PFSK-1 (cell line): ENCODE data around the gene PROSER2.

Experiments
- FOXP2 ChIP-seq: optimal IDR thresholded peaks from 2 replicates; pipeline ENCODE3; 2011; ENCODE audit warnings: borderline replicate concordance, control low read depth, inconsistent platforms; ENCODE audit not compliant: insufficient read depth; ENCODE audit errors: extremely low read length, extremely low read depth
- POLR2AphosphoS5 ChIP-seq: IDR thresholded peaks from 2 replicates; pipeline ENCODE4 v1.6.1; 2012; ENCODE audit warnings: low read depth, mild to moderate bottlenecking, control low read depth, low read length, moderate library complexity
- REST ChIP-seq, 2 experiments: IDR thresholded peaks; 2 replicates each; pipeline versions ENCODE4 v1.6.1 to v1.8.0; 2011 to 2012; ENCODE audit warnings: low read depth in 2 of 2, low read length in 2 of 2, control low read depth in 1 of 2, inconsistent platforms in 1 of 2, mild to moderate bottlenecking in 1 of 2, moderate library complexity in 1 of 2; ENCODE audit not compliant: insufficient read depth in 1 of 2
- SIN3A ChIP-seq: IDR thresholded peaks from 2 replicates; pipeline ENCODE4 v1.6.1; 2012; ENCODE audit warnings: mild to moderate bottlenecking, low read length, moderate library complexity, borderline replicate concordance; ENCODE audit not compliant: insufficient read depth
- TAF1 ChIP-seq: IDR thresholded peaks from 2 replicates; pipeline ENCODE4 v1.6.1; 2012; ENCODE audit warnings: low read length, control low read depth, borderline replicate concordance; ENCODE audit not compliant: insufficient read depth

DNA sequence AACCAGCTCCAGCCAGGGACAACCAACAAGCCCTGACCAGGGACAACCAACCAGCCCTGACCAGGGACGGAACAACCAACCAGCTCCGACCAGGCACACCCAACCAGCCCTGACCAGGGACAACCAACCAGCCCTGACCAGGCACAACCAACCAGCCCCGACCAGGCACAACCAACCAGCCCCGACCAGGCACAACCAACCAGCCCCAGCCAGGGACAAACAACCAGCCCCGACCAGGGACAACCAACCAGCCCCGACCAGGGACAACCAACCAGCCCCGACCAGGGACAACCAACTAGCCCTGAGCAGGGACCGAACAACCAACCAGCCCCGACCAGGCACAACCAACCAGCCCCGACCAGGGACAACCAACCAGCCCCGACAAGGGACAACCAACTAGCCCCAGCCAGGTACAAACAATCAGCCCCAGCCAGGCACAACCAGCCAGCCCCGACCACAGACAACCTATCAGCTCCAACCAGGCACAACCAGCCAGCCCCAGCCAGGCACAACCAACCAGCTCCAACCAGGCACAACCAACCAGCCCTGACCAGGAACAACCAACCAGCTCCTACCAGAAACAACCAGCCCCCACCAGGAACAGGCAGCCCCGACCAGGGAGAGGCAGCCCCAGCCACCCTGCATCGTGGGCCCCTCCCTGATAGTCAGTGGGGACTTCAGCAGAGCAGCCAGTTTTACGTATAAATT is 56.4 kb downstream of the PROSER2 start:
- no peak for TF ChIP-seq POLR2AphosphoS5
- TF ChIP-seq SIN3A, result no peak
- TF ChIP-seq TAF1, result no peak
- TF ChIP-seq REST (IDR thresholded peaks at IDR 0.05; ENCODE audit: insufficient read depth in 1 of 2, low read depth in 2 of 2, low read length in 2 of 2), result no peak
- TF ChIP-seq FOXP2, result no peak
